ENCODE results near the gene DCST1. TPM values are rescaled to one million over a fixed set of nuclear protein-coding genes. Genes with fewer than 3 reads are reported as not detected.

DCST1 gene
- total RNA-seq, 1 donor from 2014 or later: not detected

- no peak for DNase-seq (ENCODE audit: low read depth, low spot score)
Observed at GRCh38 chr1:155072531-155073289, 39.1 kb downstream of the DCST1 start.

- no peak for DNase-seq (ENCODE audit: low read depth, low spot score)
Observed at GRCh38 chr1:155073377-155074242, 40.0 kb downstream of the DCST1 start.

- DNase-seq (ENCODE audit: low read depth, low spot score): no peak
Observed at GRCh38 chr1:155075535-155075934, 41.9 kb downstream of the DCST1 start.

GRCh38 chr1:155076371-155076770, 42.7 kb downstream of the DCST1 start:
- no peak for DNase-seq (ENCODE audit: low read depth, low spot score)

GRCh38 chr1:155077346-155077745, 43.7 kb downstream of the DCST1 start:
- no peak for DNase-seq (ENCODE audit: low read depth, low spot score)

GRCh38 chr1:155077758-155078445, 44.3 kb downstream of the DCST1 start:
- DNase-seq (ENCODE audit: low read depth, low spot score): no peak

- DNase-seq (ENCODE audit: low read depth, low spot score): no peak
Observed at GRCh38 chr1:155078469-155079209, 45.0 kb downstream of the DCST1 start, which contains the start of gene EFNA3. TSS of gene EFNA3 (plus strand) at chr1:155078837. CDS start at chr1:155078942, 105 bp downstream.

GRCh38 chr1:155079210-155079486, 45.5 kb downstream of the DCST1 start:
- DNase-seq (ENCODE audit: low read depth, low spot score): no peak

GRCh38 chr1:155079487-155080311, 46.1 kb downstream of the DCST1 start:
- no peak for DNase-seq (ENCODE audit: low read depth, low spot score)

- DNase-seq (ENCODE audit: low read depth, low spot score): no peak
Observed at GRCh38 chr1:155080312-155081228, 46.9 kb downstream of the DCST1 start.

GRCh38 chr1:155081472-155082300, 48.1 kb downstream of the DCST1 start:
- no peak for DNase-seq (ENCODE audit: low read depth, low spot score)

- no peak for DNase-seq (ENCODE audit: low read depth, low spot score)
Observed at GRCh38 chr1:155082301-155083051, 48.9 kb downstream of the DCST1 start.

GRCh38 chr1:155083052-155083541, 49.5 kb downstream of the DCST1 start:
- no peak for DNase-seq (ENCODE audit: low read depth, low spot score)

- DNase-seq (ENCODE audit: low read depth, low spot score): no peak
Observed at GRCh38 chr1:155083865-155084721, 50.5 kb downstream of the DCST1 start.

- peak; percentile 80 for DNase-seq (ENCODE audit: low read depth, low spot score)
Observed at GRCh38 chr1:155084722-155085503, 51.3 kb downstream of the DCST1 start.

Data from pulmonary artery endothelial cell (primary cell).